Kidney capillary endothelial cell (primary cell): ENCODE measurements around the gene DUOXA1.

Source experiments
- DNase-seq: peaks from one replicate; pipeline ENCODE4 v3.0.0-alpha.2; 2018; ENCODE audit warnings: low spot score

Gene DUOXA1, protein sequence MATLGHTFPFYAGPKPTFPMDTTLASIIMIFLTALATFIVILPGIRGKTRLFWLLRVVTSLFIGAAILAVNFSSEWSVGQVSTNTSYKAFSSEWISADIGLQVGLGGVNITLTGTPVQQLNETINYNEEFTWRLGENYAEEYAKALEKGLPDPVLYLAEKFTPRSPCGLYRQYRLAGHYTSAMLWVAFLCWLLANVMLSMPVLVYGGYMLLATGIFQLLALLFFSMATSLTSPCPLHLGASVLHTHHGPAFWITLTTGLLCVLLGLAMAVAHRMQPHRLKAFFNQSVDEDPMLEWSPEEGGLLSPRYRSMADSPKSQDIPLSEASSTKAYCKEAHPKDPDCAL

DNA sequence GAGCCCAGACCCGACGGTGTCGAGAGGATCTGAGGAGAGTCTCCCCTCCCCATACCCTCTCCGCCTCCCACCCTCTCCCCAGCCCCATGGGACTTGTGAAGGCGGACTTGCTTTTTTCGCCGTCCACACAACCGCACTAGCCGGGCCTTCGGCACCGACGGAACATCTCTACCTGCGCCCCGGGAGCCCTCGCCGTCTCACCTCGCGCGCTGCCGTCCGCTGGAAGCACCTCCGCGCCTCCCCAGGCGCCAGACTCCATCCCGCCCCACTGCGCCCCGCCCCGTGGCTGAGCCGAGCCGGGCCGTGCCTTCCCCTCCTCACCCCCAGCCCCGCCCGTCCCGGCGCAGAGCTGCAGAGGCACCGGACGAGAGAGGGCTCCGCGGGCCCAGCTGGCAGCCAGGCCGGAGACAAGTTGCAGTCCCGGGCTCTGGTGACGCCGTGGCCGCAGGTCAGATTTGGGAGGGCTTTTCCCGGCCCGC is at the start of gene DUOXA1, which contains the start of gene DUOX1:
DUOXA1 (minus strand) TSS at position 229 of the 479 bp plus-strand sequence. CDS start 6,865 bp downstream, outside the sequence.
DUOX1 (plus strand) TSS at position 344 of the 479 bp plus-strand sequence. CDS start 1,973 bp downstream, outside the sequence.
- DNase-seq: no peak

DNA sequence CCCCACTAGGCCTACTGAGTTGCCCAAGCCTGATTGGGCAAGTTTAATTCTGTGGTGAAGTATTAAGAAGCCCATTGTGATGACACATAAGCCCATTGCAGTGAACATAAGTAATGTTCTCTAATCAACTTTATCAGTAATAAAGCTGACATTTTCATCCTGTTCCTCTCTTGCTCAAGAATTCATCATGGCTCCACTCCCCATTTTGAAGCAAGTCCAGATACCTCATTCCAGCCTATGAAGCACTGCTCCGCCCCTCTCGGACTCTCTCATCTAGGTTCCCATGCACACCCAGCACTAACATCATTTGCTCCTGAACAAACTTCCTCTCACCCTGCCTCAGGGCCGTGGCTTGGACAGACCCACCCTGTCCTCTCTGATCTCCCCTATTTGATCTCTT is 47.6 kb upstream of the DUOXA1 start:
- DNase-seq: no peak

DNA sequence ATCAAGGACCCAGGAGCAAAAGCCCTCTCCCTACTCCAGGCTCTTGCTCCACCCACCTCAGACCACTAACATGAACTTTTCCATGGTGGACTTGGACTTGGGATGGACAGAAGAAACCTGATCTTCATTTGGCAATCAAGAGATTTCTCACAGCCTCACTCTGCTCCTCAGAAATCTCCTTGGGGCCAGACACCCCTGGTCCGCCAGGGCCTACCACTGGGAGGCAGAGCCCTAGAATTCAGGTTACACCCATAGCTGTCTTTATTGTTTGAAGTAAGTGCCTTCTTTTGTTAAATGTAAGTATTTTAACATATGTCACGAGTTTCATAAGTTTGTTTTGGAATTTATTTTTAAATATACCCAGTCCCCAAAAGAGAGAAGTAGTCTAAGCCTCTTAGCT is 44.9 kb upstream of the DUOXA1 start:
- no peak for DNase-seq

DNA sequence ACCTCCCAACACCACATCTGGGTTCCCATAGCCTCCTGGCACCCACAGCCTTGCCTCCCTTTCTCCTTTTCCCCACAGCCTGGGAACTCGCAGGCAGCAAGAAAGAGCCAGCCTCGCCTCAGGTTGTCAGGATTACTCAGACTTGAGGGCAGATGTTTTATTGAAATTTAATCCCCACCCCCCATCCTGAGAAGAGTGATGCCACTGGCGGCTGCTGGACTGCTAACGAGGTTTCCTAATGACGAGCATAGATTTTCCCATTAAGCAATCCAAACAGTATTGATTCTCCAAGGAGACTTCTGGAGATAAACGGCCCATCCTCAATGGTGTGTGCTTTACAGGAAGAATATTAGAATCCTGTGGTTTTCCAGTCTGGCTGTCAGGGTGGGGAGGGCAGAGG is 44.4 kb upstream of the DUOXA1 start:
- DNase-seq: no peak

DNA sequence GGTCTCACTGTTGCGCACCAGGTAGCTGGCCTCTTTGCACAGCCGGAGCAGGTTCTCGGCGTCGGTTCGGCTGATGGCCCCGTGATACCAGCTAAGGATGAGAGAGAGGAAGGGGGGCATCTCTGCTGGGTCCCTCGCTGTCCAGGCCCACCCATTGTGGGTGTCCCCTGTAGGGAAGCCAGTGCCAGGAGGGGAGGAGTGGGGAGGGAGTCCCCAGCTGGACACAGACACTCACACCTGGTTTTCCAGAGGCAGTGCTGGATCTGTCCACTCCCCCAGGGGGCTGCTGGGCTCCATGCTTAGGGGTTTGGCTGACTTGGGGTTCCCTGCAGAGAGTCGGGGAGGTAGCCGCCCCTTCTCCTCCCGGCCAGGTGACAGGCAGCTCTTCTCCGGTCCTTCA is 42.2 kb upstream of the DUOXA1 start:
- DNase-seq: no peak

DNA sequence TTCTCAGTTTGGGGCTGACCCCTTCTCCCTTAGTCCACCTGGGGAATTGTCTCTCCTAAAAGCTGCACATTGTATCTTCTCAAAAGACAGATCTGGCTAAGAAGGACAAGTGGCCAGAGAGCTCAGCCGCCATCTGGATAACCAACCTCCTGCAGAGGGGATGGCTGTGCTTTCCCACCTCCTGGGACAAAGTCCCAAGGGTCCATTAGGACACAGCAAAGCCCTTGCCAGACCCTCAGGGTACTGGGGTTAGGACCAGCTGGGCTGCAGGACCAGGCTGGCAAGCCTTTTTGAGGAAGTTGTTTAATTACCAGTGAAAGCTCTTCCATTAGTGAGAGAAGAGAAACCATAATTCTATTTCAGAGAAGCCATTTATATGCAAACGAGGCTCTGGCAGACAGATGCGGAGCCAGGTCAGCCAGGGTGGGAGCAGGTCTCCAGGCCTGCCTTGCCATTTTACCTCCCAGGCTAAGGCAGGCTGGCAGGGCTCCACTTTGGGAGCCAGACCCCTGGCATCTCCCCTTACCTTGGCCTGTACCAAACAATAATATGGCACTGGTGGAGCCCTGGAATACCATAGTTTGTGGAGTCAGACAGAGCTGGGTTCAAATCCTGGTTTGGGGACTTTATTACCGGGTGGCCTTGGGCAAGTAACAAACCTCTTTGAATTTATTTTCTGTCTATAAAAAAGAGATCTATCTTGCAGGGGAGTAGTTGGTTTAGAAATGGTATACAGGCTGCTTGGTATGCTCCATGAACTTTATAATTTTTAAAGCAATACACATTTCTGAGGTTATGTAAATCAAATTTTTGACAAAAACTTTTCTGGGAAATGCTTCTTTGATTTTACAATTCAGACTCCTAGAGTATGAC is 40.2 kb upstream of the DUOXA1 start:
- no peak for DNase-seq

DNA sequence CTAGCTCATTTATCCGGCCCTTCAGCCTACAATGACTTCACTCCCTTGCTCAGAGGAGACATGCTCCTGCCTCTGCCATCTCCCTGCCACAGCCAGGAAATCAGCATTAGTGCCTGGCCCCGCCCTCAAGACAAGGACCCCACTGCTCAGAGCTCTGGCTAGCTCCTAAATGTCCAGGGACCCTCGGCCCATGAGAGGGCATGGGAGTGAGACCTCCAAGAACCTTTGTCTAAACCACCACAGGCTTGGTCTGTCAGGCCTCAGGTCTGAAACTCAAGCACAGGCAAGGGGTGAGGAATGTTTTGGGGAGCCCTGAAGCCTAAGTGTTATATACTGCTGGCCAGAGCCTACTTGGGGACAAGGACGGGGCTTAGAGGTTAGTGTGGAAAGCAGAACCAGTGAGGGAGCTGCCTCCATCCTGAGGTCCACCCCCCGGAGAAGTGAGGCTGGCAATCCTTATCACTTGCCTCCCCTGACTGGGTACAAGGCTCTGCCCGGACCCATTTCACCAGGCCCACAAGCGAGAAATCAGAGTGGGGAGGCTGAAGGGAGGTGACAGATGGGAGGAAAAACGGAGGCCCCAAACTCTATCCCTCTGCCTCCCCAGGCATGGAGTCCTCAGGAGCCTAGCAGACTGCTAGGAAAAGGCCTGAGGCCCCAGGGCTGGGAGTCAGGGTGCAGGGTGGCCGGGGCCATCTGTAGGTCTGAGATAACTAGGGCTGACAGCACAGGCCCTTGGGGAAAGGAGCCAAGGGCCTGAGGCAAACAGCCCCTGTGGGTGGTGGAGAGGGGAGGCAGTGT is 39.3 kb upstream of the DUOXA1 start:
- DNase-seq: no peak

DNA sequence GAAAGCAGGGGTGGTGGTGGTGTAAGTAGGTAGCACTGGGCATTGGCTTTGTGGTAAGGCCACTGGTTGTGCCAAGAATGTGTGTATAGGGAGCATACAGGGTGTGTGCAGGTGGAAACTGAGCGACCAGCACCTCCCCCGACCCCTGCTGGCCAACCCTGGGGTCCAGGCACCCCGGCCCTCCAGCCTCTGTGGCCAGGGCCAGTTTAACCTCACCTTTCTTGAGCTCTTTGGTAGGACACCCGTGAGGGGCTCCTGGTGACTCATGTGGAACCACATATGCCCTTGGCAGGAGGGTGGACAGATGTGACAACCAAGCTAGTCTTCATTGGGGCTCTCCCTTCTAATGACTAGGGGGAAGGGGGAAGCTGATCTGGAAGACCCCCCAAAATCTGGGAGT is 38.6 kb upstream of the DUOXA1 start:
- DNase-seq: no peak

DNA sequence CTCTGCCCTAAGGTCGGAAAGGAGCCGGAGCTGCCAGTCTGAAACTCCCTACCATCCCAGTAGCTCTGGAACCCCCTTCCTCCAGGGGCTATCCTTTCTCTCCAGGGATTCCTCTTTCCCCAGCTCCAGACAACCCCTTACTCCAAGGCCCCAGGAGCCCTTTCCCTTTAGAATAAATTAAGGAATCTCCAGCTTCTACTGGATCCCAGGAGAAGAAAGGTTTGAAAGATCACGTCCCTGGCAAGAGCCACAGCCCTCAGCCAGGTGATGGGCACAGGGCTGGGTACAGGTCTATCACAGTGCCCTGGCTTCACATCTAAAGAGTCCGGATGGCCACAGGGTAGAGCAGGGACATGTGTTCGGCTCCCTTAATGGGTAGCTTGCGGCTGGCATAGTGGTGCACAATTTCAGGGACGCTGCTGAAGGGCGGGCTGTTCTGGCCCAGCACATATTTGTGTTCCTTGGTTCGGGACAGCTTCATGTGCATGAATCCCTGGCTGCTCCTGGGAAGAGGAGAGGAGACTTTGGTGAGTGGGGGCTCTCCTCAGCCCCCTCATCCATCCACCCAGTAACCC is 38.0 kb upstream of the DUOXA1 start:
- DNase-seq: no peak

DNA sequence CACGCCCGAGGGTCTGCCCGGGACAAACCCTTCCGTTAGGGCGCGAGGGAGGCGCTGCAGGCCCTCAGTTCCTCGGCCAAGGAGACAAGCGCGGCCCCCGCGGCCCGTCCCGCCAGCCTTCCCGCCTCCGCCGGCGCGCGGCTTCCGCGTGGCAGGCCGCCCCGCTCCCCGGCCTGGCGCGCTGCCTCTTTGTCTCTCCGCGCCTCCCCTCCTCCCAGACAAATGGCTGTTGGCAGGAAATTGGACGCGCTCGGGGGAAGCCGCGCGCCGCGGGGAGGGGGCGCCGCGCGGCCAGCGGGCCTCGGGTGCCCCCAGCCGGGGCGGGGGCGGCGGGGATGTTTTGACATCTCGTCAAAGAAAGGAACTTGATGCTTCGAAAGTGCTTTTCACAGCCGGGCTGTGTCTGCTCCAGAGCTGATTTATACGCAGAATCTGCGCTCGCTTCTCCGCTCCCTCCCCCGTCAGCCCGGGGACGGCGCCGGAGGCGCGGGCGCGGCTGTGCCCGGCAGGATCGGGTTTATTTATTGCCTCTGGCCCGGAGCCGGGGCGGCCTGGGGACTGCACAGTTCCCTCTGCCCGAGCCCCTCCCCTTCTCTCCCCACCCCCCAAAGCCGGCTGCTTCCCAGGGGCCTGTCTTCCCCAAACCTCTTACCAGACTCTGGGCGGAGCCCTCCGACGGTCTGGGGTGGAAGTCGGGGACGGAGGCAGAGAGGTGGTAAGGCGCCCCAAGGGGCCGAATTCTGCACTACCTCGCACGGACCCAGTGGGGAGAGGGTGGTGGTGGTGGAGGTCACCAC is 37.4 kb upstream of the DUOXA1 start:
- DNase-seq: peak; percentile 82

DNA sequence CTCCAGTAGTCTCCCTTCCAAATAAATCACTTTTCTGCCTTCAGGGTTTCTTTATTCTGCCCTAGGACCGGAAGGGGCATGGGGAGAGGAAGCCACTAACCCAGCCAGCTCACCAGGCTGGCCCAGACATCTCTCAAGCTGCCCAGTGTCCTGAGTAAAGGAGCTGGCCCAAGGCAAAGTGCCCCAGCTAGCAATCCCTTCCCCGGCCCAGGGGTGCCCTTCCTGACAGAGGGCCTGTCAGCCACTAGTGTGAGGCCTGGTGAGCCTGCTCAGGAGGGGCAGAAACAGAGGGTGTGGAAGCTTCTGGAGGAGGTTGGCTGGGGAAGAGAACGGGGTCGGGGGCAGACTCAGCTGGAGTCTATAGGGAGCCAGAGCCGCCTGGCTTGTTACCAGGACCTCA is 35.9 kb upstream of the DUOXA1 start:
- DNase-seq: no peak

DNA sequence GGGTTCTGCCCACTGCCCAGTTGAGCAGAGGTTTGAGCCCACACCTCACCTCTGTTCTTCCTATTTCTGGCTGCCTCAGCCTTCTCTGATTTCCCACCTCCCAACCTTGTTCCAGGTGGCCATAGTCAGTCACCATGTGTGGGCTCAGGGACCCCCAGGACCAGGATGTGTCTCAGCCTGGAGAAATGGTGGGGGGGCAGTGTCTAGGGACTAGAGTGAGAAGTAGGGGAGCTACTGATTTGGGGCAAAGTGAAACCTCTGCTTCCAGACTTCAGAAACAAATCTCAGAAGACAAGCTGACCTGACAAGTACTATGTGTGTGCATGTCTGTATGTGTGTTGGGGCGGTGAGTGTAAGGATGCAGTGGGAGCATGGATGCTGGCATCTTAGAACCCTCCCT is 35.2 kb upstream of the DUOXA1 start:
- DNase-seq: no peak

DNA sequence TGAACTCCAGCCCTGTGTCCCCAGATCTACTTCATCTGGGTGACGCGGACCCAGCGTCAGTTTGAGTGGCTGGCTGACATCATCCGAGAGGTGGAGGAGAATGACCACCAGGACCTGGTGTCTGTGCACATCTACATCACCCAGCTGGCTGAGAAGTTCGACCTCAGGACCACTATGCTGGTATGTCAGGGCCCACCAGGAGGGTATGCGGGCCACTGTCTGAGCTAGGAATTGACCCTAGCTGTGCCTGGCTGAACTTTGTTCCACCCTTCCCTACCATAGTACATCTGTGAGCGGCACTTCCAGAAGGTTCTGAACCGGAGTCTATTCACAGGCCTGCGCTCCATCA is 33.8 kb upstream of the DUOXA1 start:
- DNase-seq: no peak

DNA sequence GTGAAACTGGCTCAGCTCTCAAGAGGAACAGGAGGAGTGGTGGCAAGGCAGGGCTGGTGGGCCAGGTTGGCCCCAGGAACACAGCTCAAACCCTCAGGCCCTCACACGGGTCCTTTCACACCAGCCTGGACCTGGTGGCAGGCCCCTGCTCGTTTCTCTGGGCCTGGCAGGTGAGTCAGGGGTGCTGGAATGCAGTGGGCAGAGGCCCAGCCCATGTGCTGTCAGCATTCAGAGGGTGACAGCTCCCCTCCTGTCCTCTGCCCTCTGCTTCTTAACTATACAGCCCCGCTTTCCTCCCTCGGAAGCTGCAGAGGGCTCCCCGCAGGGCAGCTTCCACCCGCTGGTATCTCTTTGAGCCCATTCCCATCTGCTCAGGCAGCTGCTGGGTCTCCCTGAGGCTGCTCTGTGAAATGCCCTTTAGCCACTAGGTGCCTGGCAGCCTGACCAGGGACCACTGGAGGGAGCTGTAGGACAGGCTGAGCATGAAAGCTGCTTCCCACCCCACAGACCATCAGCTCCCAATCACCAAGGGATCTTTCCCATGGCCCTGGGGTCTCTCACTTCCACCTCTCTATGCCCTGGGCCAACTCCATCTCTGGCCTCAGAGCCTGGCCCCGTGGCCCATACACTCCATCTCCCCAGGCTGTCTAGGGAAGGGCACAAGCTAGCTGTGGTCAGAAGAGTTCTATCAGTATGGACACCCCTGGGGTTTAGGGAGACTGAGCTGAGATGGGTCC is 33.3 kb upstream of the DUOXA1 start:
- peak; percentile 81 for DNase-seq

DNA sequence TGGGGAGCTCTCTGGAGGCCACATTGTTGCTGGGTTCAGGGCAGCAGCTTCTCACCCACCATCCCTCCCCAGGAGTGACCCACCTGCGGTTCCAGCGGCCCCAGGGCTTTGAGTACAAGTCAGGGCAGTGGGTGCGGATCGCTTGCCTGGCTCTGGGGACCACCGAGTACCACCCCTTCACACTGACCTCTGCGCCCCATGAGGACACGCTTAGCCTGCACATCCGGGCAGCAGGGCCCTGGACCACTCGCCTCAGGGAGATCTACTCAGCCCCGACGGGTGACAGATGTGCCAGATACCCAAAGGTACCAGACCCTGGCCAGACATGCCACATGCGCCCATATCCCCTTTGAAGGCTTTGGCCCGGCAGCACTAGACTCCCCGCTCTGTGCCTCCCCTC is 32.0 kb upstream of the DUOXA1 start:
- no peak for DNase-seq

DNA sequence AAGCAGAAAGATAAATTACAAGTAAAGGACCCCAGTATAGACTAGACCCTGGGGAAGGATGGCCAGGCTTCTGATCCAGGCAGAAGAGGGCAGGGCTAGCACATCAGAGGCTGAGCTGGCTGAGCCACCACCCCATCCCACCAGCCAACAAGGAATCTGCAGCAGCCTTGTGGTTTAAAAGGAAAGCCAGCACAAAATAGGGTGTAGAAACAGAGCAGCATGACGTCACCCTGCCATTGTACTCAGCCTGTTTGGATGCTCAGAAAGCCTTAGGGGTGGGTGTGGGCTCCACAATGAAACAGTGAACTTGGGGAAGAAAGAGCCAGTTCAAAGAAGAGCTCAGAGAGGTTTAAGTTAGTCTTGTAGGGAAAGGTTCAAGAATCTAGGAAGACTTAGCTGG is 28.3 kb upstream of the DUOXA1 start:
- no peak for DNase-seq

DNA sequence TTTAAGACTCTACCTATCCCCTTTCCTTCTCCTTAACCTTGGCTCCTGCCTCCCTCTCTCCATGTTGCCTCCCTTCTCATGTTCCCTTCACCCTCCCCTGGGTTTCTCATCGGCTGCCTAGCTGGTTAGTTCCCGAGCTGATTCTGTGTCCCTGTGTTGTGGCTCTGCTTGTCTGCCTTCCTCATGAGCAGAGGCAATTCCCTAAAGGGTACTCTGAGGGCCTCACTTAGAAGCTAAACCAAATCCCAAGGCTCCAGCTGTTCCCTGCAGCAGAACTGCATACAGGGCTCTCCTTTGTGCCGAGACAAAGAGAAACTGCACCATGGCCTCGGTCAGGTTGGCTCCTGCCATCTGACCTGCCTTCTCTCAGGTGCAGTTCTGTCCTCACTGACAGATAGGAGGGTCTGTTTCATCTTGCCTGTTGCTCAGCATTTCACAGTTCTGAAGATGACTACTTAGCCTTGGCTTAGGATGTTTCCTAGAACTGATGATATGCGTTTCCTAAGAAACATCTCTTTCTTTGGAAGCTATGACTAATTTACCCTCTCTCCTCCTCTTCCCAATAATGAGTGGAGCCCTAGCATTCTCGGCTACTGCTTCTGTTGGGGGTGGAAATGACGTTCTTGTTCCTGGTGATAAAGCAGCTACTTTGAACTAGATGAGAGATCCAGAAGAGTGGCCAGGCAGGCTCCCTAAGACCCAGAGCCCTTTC is 27.2 kb upstream of the DUOXA1 start:
- DNase-seq: no peak

DNA sequence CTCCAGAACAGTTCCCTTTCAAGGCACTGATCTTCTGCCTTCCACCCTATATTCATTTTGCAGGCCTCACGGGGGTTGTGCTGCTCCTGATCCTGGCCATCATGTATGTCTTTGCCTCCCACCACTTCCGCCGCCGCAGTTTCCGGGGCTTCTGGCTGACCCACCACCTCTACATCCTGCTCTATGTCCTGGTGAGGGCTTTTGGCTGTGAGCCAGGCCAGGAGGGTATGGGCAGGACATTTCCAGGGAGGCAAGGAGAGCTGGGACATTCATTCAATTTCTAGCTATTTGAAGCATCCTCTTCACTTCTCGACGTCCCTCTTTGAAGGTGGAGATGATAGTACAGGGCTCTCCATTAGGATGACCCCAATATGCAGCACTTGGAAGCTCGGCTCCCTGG is 26.1 kb upstream of the DUOXA1 start:
- DNase-seq: no peak

DNA sequence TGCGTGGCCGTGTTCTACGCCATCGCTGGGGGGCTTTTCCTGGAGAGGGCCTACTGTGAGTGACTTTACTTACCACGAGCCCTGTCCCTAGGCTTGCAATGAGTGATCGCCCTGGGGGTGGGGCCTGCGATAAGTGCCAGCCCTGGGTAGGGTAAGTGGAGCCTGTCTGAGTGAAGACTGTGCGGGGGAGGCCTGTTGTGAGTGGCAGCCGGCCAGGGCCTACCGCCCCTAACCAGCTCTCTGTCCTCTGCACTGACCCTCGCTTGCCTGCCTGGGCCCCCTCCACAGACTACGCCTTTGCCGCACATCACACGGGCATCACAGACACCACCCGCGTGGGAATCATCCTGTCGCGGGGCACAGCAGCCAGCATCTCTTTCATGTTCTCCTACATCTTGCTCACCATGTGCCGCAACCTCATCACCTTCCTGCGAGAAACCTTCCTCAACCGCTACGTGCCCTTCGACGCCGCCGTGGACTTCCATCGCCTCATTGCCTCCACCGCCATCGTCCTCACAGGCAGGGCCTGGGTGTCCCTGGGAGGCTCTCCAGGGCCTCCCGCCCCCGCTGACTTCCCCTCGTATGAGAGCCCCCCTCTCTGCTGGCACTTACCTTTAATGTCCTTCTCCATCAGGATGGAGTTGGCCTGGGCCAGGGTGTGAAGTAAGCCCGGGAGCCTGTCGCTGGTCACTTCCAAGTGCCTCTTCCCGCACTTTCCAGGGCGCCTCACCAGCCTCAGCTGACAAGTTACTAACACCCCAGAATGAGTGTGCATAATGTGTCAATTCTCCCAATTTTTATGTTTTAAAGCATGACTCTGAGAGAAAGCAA is 22.5 kb upstream of the DUOXA1 start:
- DNase-seq: no peak
